GM21717 (cell line): ENCODE results near the gene ASIC3.

ENCODE experiments used
- ATAC-seq: cut with Tn5 transposase; IDR thresholded peaks from one replicate; pipeline ENCODE4 v1.9.1; 2021; ENCODE audit warnings: mild to moderate bottlenecking, moderate library complexity; ENCODE audit not compliant: unreplicated experiment

ASIC3 gene

DNA sequence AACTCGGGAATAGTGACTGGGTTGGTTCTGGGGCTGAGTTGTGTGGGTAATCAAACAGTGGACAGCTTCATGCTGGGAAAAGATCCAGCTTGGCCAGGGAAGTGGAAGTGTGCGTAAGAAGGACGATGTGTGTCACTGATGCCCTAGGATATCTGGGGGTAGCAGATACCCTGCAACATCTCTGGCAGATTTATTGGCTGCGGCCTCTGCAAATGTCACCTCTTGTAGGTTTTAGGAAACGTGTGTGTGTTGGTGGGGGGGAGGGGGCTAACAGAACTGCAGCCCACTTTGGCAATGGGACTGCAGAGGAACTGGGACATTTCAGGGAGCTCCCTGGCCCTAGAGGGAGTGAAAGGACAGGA, 37.0 kb downstream of the ASIC3 start:
- ATAC-seq, result no peak

DNA sequence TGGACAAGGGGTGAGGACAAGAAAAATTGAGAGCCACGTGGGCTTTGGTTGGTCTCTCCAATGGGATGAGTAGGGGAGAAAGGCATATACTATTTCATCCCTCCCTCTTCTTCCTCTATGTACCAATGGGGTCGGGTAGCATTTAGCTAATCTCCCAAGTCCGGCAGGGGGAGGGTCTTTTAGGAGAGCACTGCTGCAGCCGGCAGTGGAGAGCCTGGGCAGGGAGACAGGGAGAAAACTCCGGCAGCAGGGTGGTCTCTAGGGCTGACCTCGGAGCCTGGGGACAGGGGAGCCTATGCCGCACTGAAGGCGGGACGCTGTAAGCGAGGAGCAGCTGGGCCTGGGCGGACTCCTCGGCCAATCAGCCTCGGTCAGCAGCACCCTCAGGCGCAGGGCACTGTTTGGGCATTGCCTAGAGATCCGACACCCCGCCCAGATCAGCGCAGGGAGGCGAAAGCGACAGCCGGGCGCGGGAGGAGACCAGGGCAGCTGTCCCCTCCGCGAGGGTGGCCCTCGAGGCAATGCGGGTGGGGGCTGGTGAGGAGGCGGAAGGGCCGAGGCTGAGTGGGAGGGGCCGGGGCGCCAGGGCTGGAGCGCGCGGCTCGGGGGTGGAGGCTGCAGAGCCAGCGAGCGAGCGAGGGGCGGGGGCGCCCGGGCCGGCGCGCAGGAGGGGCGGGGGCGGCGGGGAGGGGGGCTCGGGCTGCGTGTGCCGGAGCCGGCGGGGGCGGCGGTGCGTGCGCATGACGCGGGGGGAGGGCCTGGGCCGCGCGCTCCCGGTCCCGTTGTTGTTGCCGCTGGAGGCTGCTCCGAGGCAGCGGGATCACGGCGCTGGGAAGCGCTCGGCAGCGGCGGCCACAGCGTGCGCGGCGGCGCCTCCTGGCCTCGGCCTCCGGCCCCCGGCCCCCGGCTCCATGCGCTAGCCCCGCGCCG, 37.6 kb downstream of the ASIC3 start, which contains the start of gene AGAP3:
Gene AGAP3, plus strand, starts transcription at position 785 of the 930 bp plus-strand sequence. CDS start 267 bp downstream, outside the sequence.
- ATAC-seq, result peak; percentile 41

DNA sequence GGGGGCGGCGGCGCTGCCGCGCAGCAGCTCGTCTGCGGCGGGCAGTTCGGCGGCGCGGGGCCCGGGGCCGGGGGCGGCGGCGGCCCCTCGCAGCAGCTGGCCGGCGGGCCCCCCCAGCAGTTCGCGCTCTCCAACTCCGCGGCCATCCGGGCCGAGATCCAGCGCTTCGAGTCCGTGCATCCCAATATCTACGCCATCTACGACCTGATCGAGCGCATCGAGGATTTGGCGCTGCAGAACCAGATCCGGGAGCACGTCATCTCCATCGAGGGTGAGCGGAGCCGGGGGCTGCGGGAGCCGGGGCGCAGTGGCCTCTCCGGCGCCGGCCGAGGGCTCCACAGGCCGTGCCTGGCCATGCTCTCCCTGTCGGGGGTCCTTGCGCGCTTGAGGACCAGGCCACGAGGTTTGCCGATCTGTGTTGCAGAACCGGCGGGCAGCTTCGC, 38.5 kb downstream of the ASIC3 start:
- ATAC-seq, result no peak

DNA sequence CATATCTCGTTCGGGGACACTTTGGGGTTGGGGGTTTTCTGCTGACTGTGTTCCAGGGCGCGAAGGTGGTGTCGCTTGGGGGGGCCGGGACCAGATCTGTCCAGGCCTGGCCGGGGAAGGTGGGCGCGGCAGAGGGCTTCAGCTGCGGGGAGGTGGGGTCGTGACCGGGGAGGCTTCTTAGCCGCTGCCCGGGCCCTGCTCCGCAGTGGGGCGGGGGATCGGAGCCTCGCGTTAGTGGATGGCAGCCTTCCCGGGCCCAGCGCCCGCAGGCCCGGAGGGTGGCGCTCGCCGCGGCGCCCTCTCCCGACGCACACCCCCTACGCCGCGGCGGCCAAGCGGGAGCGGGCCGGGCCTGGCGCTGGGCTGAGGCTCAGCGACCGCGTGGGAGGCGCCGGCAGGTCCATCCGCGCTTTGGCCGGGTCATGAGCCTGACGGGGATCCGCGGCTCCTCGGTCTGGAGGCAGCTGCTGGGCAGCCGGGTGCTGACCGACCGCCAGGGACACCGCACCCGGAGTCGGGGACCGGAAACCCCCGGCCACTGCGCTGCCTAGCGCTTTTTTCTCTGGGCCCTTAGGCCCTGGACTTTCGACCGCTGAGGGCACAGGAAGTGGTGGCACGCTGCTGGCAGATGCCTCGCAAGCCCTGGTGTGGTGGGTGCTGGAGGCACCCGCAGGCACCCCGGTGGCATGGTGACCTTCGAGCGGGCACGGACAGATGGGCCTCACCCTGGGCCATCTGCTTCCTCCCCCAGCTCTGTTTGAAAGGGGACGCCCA, 39.1 kb downstream of the ASIC3 start:
- ATAC-seq, result no peak

DNA sequence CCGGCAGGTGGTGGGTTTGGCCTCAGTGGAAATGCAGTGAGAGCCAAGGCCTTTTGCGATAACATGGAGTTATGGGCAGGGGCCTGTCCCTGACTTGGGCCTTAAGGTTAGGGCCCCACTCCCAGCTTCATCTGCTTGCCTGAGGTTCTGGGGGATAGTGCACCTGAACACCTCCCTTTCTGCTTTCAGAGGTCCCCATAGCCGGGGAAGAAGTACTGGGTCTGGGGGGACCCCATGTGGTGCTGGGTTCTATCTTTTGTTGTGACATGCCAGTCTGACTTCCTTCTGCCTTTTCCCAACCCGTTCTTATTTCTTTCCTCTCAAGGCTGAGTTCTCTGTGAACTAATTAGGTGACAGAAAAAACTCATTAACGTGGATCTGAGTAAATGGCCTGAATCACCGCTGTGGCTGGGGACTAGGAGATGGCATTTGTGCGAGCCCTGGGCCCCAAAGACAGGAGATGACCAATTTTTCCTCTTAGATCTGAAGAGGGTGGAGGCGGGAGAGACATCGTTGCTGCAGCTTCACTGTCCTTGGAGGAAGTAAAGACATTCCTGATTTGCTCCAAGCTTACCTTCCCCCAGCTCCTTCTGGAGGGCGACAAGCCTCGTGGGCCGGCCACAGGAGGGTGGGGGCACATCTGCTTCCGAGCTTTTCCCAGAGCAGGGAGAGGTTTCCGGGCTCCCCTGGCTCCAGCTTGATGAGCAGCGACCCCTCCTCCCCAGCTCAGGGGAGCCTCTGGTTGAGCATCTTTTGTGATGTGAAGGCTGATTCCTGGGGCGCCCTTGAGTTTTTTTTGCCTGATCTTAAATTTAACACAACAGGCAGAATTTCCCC, 39.9 kb downstream of the ASIC3 start:
- ATAC-seq, result no peak

DNA sequence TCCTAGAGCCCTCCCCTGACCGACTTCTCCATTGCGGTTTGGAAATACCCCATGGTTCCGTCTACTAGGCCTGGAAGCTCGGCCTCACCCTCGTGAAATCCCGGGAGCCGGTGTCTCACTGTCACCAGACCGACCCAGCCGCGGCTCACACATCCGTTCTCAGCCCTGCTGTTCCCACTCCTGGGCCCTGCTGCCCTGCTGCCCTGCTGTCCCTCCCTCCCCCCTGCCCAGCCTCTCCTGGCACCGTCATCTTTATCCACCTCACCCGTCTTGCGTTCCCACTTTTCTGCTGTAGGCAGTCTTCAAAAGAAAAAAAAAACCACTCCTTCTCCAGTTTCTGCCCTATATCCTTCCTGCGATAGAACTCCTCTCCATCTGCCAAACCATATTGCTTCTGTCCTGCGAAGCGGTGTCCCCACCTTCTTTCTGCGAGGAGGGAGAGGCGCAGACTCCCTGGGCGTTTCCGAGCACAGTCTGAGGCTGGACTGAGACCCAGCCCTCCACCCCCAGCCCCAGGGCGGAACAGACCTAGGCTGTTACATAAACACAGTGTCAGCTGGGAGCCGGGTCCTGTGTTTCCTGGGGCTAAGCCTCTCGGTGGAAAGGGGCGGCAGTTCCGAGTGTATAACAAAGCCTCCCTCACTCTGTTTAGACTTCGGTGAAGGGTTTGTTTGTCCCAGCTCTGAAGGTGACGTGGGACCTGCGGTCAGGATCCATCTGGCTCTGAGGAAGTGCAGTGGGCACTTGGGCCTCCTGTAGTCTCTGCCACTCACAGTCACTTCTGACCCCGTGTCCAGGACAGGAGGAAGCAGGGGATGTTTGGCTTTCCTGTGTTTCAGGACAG, 40.7 kb downstream of the ASIC3 start:
- no peak for ATAC-seq

DNA sequence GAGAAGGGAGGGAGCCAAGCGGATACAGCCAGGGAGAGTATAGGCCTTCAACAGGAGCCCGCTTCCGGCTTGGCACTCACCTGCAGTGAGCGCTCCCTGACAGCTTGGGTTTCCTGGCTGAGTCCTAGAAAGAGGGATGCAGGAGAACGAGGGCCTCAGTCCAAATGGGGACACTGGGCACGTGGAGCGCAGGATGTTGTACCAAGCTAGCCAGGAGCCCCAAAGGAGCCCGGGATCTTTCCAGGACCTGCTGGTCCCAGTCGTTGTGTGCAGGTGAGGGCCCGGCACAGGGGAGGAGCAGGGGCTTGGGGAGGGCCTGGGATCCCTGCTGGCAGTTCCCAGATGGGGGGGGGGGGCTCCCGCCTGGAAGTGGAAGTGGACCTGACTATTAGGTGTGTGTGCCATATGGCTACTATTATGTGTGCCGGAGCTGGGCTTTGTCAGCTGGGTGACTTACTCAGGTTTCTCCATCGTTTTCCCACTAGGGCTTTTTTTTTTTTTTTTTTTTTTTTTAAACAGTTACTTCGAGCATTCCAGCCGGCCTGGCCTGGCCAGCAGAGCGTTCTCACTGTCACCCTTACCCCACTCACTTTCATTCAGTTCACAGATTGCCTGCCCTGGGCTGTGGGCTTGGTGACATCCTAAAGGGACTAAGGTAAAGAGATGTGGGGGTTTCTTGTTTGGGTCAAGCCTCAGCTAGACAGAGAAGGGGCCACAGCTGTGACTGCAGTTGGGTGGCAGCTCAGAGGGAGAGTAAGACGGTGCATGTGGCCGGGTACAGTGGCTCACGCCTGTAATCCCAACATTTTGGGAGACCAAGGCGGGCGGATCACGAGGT, 41.8 kb downstream of the ASIC3 start:
- ATAC-seq, result no peak

DNA sequence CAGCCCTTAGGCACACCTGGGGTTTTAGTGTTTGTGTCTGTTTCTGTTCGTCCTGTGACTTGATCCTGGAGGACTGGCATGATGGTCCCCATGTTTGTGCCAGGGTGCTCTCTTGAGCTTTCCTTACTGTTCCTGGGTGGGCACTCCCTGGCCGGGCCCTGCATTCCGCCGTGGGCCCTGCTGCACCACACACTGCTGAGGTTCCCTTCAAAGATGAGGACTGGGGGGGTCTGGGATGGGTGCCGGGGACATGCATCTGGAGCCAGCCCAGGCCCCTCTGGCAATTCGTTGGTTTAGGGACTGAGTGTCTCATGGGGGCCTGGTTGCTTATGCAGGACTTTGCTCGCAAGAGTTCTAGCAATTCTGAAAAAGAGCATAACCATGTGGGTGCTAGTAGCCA, 42.7 kb downstream of the ASIC3 start:
- ATAC-seq, result no peak

DNA sequence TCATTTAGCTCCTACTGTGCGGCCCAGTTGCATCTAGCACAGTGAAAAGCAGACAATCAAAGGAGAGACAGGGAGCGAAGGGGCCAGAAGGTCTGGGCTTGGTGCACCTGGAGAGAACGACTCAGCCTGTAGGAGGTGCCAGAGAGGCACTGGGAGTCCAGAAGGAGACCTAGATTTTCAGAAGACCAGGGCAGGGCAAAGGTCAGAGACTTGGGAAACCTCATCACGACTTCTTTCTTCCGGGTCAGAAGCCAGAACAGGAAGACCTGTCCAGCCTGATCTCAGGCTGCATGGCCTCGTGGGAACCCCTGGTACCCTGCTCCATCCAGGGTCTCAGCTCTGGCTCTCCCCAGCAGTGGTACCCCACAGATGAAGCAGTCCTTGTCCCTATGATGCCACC, 43.1 kb downstream of the ASIC3 start:
- ATAC-seq, result no peak

DNA sequence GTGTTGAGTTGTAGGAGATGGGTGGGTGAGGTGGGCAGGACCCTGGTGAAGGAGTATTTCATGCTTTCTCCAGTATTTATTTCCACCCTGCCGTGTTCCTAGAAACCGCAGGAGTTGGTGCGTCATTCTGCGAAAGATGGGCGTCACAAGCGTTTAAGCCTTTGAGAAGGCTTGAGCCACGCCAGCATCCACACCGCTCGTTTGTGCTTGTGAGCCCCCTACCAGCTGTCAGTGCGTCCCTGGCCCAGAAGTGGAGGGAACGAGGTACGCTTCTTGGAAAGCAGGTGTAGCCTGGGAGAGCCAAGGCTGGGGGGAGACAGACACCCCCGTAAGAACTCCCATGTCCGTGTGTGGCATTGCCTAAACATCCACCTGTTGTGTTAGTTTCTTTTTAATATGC, 43.7 kb downstream of the ASIC3 start:
- no peak for ATAC-seq

DNA sequence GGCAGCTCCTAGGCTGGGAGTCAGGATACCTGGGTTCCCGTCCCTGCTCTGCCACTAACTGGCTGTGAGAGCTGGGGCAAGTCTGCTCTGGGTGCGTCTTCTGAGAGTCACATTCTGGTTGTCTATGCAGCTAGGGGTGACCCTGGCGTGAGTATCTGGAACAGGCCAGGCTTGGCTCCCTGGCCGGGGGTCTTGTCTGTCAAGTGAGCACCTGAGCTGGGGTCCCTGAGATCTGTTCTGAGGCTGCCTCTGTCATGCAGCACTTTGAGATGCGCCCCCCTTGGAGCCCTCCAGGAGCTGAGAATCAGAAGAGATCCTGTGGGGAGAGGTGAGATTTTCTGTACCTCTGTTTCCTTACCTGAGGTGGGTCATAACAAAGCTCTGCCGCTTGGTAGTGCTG, 45.4 kb downstream of the ASIC3 start:
- no peak for ATAC-seq

DNA sequence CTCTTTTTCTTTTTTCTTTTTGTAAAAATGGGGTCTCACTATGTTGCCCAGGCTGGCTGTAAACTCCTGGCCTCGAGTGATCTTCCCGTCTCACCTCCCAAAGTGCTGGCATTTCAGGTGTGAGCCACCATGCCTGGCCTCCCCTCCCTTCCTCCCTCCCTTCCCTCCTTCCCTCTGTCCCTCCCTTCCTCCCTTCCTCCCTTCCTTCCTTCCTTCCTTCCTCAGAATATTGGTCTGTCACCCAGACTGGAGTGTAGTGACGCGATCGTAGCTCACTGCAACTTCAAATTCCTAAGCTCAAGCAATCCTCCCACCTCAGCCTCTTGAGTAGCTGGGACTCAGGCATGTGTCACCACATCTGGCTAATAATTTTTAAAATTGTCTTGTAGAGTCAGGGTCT, 46.3 kb downstream of the ASIC3 start:
- ATAC-seq, result no peak

DNA sequence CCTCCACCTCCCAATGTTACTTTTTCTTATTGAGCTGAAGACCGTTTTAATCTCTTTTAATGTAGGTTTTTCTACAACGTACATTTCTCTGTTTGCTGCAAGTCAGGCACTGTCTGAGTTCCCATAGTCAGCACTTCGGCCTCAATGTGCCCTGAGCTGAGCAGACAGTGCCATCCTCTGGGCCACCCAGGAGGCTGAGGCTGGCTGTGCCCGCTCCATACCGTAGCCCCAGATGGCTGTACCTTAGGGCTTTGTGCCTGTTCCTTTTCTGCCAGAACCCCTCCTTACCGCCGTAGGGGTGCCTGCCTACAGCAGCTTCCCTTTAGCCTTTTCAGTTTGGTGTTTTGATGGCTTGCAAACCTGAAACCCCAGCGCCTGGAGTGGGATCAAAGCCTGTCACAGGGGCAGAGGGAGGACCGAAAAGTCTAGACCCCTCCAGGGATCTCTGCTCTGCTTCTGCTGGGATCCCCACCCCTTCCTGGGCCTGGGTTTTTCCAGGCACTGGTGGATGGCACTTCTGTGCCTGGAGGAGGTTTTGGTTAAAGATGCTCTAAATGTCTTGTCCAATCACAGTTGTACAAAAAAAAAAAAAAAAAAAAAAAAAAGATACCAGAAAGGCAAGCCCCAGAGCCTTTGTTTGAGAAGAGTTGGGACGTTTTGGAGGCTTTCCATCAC, 46.9 kb downstream of the ASIC3 start:
- ATAC-seq, result no peak

DNA sequence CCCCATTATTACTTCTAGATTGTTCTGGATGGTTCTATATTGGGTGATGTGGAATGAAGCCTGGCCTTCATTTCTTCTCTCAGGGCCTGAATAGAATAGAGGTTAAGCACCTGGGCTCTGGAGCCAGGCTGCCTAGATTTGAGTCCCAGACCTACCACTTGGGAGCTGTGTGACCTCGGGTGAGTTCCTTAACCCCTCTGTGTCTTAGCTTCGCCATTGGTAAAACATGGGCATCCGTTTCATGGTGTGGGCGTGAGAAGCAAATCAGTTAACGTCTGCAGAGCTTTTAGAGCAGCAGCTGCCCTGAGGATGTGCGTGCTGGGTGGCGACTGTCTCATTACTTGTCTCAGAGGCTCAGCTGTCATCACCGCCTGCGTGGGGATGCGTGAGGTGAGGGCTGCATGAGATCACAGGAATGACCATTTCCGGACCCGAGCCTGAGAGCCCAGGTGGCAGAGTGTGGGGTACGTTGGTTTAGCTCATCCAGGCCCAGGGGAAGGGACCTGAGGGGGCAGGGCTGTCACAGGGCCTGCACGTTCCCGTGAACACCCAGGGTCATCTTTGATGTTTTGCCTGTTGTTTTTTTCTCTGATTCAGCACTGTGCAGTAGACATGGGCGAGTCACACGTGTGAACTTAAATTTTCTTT, 47.6 kb downstream of the ASIC3 start:
- no peak for ATAC-seq

DNA sequence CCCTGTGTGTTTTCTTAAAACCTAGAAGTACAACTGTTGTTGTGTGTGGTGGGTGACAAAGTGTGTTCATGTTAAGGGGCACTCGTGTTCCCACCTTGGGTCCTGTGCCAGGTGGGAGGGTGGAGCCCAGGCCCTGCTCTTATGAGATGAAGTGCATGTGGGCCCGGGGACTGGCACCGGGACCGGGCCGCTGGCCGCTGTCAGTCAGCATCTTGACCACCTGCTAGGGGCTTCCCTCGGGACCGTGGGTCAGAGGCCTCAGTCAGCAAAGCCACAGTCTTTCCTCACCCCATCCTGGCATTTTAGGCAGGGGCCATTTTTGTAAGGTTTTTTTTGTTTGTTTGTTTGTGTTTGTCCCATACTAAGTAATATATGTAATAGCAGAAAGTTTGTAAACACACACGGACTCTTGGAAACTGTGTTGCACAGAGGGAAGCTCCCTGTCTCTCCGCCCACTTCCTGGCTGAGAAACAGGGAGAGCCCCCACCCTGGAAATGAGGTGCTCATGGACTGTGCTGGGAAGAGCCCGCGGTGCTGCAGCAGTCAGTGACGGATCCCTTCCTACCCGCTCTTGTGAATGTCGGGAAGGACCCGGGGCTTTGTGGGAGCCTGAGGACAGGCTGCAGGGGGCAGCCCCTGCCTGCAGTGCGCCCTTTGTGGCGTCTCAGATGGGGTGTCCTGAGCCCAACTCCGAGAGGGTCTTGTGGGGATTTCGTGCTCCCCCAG, 51.3 kb downstream of the ASIC3 start:
- no peak for ATAC-seq

DNA sequence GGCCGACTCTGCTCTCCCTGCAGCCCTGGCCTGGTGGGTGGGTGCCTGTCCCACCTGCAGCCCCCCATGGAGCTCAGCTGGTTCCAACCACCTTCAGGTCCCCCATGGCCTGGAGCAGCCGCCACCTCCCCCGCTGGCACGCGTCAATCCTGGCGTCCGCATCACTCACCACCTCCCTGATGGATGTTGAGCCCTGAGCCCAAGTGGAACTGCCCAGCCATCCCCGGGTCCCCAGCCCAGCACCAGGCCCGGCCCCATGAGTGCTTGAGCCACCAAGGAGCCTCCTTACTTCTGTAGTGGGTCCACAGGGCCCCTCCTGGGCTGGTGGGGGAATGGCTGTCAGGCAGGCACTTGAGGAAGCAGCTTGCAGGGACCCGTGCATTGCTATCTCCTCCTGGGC, 52.6 kb downstream of the ASIC3 start:
- no peak for ATAC-seq

DNA sequence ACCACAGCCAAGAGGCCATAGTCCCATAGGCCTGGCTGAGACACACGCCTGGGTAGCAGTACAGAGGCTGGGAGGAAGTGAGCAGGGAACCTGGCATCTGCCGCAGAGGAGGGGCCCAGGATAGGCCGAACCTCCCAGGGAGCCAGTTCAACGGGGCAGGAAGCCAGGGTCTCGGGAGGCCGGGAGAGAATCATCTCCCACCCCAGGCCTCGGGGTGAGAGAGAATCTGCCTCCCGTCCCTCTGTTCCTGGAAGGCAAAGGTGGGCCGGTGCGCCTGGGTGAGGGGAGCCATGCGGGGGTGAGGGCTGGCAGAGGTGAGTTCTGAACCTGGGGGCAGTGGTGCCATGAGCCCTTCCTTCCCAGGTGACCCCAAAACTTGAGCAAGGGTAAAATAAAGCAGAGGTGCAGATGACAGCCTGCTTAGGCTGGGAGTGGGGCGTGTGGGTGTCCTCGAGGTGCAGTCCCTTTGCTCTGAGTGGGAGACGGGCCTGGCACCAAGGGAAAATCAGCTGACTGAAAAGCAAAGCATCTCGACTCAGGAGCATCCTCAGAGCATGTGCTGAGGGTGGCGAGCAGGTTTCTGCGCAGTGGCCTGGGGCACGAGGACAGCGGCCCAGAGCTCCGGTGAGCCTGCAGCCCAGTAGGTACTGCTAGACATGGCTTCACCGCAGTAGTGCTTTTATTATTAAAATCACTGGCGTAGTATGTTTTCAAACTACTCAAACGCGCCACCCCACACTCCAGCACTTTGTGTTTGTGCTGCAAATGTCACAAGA, 53.5 kb downstream of the ASIC3 start:
- ATAC-seq, result no peak
